SIG-M5 treated with dmso at 0.1 percent for 504 hours (cell line): ENCODE data around the gene PLCD3.

Experiments
- DNase-seq: peaks from one replicate; lab custom pipeline; 2025; ENCODE audit not compliant: unreplicated experiment; lab: John Stamatoyannopoulos, UW

PLCD3 gene

DNA sequence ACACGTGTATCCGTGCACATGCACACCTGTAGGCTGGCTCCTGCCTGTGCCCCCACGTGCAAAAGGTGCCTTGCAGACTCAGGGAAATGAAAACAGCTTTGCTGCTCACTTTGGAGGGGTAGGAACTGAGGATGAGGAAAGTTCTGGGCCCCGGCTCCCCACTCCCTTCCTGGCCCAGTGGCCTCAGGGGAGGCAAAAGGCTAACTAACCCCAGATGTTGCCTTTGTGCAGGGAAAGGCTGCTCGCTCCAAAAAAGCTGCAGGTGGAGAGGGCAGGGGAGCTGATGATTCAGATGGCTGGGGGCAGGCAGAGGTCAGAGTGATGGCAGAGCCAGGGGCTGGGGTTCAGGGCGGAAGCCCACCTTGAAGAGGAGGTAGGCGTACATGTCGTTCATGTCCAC is 12.4 kb downstream of the PLCD3 start:
- DNase-seq = no peak

DNA sequence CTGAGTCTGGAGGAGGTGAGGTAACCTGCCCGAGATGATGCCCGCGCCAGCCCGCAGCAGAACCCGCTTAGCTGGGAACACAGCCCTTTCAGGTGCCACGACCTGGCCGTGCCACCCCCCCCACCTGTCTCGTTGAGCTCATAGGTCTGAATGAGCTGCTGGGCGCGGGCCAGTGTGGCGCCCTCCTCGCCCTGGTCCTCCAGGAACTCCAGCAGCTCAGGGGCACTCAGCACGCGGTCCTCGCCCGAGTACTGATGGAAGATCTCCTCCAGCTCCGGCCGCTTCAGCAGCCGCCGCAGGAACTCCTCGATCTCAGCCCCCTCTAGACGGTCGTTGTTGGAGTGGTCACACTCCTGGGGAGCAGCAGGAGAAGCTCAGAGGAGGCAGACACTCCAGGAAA is 13.6 kb downstream of the PLCD3 start:
- no peak for DNase-seq

DNA sequence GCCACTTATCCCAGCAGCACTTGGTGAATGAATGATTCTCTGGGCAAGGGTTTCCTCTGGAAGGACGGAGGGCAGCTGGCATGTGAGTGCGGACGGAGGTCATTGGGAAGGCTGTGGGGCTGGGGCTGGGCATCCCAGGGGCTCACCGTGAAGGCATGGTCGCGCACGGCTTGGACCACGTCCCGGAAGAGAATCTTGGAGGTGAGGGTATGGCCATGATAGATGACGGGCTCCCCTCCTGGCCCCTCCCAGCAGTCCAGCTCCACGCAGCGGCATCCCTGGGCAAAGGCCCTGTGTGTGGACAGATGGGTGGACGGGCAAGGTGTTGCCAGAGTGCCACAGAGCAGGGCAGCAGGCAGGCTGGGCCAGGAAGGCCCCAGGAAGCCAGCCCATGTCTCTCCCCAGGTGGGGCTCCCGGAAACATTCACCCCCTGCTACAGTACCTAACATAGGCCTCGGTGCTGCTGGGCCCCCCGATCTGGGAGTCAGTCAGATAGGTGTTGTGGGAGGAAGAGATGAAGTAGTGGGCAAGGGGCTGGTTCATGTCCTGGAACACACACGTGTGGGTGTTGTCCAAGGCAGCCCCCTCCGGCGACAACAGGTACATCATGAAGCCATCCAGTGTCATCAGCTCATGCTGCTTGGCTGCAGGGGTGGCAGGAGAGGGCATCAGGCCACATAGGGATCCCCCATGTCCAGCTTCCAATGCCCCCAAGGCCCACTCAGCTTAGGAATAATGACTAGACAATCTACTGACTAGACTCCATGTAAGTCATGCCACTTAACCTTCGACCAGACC is 14.3 kb downstream of the PLCD3 start:
- DNase-seq = no peak

DNA sequence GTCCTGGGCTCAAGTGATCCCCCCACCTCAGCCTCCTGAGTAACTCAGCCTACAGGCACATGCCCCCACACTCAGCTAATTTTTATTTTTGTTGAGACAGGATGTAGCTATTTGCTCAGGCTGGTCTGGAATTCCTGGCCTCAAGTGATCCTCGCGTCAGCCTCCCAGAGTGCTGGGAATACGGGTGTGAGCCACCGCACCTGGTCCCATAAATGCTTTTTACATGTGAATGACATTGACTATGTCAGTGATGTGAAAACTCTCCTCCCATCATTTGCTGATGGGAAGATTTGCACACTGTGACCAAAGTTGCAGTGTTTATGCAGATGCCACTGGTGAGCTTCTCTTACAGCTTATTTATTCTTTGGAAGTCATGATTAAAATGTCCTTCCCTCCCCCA is 15.0 kb downstream of the PLCD3 start:
- DNase-seq = no peak

DNA sequence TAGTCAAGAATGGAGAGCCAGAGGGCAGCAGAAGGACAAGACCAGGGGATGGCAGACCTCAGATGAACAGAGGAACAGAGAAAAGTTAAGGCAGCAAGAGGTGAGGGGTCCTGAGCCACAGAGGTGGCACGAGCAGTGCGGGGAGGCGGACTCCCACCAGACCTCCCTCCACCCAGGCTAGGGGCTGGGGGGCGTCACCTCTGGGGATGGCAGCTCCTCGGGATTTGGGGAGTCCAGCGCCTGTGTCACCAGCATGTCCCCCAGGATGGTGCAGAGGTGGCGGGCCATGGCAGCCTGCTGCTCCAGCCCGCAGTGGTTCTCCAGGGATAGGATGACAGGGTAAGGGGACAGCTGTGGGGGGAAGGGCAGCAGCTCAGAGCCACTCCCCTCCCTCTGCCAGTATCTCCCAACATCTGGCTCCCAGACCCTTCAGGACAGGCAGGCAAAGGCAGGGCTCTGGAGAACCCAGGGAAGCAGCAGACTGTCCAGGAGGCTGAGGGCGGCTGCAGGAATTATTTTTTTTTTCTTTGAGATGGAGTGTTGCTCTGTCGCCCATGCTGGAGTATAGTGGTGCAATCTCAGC is 15.8 kb downstream of the PLCD3 start:
- no peak for DNase-seq

DNA sequence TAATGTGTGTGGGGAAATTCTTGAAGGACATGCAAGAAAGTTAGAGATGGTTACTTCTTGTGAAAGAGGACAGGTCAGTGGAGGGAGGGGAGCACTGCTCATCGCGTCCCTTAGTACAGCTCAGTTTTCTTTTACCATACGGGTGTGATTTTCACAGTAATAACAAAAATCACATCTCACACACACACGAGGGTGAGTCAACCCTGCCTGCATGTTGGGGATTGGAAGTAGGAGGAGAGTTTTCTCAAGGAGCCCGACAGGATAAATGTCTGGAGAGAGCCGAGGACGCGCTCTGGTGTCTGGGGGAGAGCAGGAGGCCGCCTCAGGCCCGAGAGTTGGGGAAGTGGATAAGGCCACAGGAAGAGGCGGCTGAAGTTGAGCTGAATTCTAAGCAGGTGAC is 16.4 kb downstream of the PLCD3 start:
- DNase-seq = no peak

DNA sequence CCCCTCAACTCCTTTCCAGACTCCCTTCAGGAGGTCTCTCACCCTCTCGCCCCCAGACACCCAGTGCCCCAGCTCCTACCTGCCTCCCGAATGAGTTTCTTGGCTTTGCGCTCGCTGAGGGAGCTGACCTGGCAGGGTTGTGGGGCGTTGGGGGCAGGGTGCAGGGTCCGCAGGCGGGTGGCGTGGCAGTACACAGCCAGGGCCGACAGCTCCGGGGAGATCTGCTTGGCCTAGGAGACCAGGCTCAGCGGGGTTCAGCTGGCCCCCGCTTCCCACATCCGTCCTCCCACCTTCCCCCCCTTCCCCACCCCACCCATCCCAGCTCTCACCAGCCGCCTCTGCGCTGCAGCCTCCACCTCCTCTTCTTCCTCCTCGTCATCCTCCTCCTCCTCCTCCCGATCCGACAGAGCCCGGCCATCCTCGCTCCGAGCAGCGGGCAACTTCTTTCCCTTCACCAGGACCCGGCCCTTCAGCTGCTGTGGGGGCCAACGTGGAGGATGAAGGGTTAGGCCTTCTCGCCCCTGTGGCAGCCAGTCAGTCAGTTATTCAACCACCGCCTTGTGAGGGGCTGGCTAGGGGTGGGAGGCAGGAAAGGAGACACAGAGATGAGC is 17.2 kb downstream of the PLCD3 start:
- no peak for DNase-seq

DNA sequence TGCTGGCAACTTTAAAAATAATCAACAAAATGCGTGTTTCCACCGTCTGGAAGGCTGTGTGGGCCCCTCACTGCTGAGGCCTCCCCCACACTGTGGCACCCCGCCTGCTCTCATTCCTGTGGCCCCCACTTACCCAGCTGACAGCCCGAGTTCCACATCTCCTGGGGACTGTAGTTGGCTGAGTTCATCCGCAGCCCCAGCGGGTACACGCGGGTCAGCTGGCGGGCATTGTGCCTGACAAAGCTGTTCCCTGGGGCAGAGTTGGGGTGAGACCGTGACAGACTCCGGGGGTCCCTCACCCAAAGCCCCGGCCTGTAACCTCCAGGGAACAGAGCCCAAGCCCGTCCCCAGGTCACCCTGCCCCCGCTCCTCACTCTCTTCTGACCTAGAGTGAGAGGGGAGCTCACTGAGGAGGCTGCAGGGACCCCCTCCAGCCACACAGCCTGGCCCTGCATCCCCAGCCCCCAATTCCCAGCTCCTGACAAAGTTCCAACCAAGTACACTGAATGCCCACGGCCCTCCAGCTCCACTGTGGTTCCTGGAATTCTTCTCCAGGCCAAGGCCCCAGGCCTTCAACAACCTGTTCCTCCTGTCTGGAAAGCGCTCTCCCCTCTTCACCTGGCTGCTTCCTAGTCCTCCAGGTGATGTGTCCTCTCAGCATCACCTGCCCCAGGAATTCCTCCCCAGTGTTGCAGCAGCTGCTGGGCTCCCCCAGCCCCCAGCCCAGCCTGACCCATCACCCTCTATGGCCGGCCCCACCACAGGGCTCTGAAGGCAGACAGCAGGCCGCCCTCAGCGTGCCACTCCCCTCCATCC is 18.0 kb downstream of the PLCD3 start:
- no peak for DNase-seq

DNA sequence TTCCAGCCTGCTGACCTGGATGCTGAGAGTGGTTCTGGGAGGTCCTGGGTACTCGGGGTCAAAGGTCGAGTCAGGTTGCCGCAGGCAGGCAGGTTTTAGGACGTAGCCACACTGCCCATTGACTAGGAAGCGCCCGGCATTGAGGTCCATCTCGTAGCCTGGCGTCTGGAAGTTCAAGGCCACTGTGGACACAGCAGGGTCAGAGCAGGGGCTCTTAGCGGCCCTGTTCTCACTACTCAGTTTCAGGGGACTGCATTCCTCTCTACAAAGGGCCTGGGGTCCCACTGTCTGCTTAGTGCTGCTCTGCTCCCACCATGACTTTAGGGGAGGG is 18.9 kb downstream of the PLCD3 start:
- no peak for DNase-seq

DNA sequence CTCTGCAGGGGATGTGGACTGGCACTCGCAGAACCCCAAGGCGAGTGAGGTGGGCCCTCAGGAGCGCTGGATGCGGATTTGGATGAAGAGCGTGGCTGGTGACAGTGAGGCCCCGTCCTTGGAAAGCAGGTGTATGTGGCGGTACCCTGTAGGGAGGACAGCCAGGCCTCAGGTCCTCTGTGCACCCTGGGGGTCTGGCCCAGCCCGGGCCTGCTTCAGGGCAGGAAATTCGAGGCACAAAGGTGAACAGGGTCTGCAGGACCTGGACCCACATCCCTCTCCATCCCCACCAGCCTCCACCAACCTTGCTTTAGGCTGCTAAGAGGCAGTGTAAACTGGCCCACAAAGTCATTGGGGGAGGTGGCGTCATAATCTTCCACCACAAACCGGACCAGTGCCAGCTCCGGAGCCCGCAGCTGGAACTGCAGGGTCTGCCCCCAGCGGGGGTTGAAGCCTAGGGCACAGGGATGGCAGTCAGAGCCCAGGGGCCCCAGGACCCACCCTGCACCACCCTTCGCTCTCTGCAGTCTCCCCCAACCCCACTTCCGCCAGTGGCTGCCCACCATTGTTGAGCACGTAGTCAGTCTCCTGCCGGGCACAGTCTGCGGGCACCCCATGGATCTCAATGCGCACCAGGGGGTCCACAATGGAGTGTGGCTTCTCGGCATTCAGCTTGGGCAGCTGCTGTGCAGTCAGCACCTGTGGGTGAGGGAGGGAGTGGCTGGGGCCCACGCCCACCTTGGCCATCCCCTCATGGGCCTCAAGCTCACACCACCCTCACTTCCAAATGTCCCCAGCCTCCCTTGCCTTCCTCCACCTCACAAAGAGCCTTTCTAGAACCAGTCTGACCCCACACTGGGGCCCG is 19.5 kb downstream of the PLCD3 start:
- DNase-seq = no peak

DNA sequence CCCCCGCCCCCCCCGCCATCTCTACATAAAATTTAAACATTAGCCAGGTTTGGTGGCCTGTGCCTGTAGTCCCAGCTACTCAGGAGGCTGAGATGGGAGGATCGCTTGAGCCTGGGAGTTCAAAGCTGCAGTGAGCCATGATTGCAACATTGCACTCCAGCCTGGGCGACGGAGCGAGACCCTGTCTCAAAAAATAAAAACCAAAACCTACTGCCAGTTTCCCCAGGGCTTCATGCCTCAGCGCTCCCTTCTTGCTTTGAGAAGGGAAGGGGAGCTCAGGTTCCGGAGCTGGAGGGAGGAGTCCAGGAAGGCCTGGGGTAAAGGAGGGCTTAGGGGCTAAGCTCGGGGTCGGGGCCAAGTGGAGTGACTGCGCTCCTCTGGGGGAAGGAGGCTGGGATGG is 20.5 kb downstream of the PLCD3 start:
- no peak for DNase-seq

DNA sequence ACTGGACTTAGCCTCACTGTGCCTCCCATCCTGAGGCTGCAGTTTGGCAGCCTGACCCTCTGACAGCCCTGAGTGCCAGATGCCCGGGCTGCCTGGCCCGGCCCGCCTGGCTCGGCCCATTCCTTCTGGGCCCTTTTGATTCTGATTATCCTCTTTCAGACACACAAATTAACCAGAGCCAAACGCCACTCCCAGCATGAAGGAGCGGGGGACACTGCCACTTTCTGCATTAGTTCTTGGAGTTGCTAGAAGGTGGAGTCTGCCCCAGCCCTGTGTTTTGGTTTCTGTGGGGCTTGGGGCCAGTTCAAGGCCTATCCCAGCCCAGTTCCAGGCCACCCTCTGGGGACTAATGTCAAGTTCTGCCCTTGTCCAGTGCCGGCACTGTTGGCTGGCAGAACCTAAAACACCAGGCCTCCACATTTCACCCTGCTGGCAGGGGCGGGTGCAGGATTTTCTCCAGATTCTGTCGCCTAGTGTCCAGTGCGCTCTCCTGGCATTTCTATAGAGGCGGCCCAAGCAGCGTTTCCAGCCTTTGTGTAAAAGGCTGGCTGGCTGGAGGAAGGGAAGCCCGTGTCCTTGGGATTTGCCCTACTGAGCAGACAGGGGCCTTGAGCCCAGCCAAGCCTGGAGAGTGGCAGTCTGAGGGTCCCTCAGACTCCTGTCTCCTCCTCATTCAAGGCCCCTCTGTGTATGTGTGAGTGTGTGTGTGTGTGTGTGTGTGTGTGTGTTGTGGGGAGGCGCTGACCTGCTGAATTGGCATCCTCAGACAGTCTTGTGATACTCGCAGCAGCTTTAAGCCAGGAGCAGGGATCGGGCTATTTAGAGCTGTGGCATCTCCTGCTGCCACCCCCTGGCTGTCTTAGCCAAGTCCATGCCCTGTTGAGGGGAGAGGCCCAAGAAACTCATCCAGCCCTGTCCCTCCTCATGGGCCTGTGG is 21.4 kb downstream of the PLCD3 start:
- DNase-seq = no peak

DNA sequence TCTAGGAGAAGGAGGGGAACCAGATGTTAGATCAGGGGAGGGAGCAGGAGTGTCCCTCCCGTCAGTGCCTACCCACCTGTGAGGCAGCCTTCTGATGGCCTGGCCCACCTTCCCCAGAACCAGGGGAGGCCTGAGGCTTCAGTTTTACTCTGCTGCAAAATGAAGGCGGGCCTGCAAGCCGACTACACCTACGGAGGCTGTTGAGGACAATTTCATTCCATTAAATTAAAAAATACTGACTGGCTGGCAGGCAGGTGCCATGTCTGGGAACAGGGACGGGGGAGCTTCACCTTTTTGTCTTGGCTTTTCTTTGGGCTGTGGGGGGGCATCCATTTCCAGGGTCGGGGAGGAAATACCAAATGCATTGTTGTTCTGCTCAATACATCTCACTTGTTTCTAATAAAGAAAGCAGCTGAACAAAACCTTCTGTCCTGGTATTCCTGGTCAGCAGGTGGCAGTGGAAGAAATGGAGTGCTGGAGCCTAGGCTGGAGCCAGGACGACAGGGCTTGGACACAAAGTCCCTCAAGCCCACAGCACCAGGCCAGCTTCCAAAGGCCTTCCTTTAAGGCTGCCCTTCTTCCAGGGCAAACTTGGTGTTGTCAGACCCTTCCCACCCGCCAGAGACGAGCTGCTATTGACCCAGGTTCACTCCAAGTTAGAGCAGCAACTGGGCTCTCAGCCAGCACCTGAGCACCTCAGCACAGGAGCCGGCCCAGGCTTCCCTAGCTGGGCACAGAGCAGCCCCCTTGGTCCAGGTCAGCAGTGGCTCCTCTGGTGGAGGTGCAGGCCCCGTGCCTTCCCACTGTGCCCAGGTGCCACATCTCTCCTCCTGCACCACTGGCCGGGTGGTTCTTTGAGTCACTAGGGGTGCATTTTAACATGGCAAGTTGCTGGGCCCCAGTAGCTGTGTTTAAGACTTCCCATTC is 23.5 kb downstream of the PLCD3 start:
- DNase-seq = no peak

DNA sequence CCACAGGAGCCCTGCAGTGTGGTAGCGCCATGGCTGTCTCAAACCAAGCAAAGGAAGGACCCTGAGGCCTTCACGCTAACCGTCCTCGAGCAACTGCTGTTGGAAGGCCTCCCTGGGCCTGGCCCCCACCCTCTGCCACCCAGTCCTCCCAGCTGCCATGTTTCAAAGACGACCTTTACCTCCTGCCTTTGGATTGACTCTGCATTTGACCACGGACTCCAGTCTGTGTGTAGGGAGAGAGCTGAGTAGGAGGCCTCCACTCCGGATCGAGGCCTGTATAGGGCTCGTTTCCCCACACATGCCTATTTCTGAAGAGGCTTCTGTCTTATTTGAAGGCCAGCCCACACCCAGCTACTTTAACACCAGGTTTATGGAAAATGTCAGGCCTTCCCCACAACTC is 24.3 kb downstream of the PLCD3 start:
- no peak for DNase-seq

DNA sequence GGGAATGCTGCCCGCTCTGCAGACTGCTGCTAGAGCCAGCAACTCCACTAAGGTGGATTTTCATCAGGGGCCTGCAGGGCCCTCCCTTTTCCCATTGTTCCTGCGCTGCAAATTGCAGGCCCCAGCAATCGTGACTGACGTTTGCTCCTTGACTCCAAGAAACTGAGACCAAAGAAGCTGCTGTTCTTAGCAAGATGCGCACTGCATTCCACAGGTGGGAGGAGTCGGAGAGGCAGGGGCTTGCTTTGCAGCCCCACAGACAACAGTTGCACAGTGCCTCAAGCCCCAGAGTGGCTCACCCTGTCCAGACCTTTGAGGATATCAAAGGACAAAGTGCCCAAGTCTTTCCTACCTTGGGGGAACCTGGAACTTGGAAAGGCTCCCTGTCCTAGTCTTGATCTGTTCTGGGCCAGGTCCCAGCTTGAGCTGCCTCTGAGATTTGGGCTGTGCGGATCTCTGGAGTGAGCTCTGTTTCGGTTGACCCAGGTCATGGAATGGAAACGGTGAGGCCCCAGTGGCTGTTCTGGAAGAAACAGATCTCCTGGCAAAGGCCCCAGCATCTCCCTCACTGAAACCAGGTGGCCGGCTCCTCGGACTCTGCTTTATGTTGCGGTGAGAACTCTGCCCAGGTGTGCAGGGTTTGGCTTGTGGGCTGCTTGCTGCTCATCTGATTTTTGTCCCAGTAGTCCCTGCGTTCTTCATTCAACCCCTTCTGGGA is 24.9 kb downstream of the PLCD3 start:
- no peak for DNase-seq

DNA sequence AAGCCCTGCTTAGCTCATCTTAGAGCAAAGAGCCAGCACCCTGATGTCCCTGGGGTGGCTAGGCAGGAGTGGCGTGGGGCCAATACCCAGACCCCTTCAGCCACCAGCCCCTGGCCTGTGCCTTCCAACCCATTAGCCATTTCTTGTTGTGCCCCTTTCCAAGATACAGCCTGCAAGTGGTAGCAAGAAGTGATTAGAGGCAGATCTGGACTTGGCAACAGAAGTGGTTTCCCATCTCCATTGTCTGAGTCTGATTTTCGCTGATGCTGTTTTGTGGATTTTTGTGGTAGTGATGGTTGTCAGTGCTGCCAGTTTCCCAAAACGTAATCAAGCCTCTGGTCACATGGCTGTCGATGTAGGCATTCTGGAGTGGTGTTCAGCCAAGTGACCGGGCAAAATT is 25.7 kb downstream of the PLCD3 start:
- no peak for DNase-seq

DNA sequence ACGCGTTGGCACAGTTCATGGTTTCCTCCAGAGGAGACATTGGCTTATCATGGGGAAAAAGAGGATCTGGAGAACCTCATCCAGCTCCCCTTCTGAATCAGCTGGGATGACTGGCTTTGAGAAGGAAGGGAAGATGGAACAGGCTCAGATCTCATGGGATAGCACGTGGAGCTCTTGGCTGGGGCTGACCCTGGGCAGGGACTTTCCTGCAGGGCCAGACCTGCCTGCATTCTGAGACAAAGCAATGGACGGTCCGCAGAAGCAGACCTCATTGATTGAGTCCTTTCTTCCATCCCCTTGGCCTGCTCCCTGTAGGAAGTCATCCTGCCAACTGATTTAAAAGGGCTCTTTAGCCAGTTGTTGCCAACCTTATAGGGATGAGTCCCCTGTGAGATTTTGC is 26.2 kb downstream of the PLCD3 start:
- no peak for DNase-seq
